ENCODE results near the gene CRYBA1.
A peak's percentile ranks its signal among the peaks of the same experiment; 100 is the strongest.
"Not testable (repeated sequence)": the region's sequence is repeated elsewhere in the genome, so short reads cannot be mapped to it uniquely, and the experiment has no call there.

Gene CRYBA1

GRCh38 chr17:29238133-29238850 is 8.4 kb upstream of the CRYBA1 start:
- DNase-seq (ENCODE audit: low read depth) = peak; percentile 67

GRCh38 chr17:29240477-29240876 is 6.2 kb upstream of the CRYBA1 start:
- DNase-seq (ENCODE audit: low read depth) = peak; percentile 34

- DNase-seq (ENCODE audit: low read depth) = peak; percentile 98
Measured at GRCh38 chr17:29240968-29241963, 5.4 kb upstream of the CRYBA1 start.

- DNase-seq (ENCODE audit: low read depth) = no peak
Measured at GRCh38 chr17:29242051-29242450, 4.6 kb upstream of the CRYBA1 start.

- DNase-seq (ENCODE audit: low read depth) = no peak
Measured at GRCh38 chr17:29242790-29243189, 3.9 kb upstream of the CRYBA1 start.

GRCh38 chr17:29243792-29244191 is 2.9 kb upstream of the CRYBA1 start:
- DNase-seq (ENCODE audit: low read depth) = peak; percentile 57

- DNase-seq (ENCODE audit: low read depth) = no peak
Measured at GRCh38 chr17:29245401-29245800, 1.3 kb upstream of the CRYBA1 start.

GRCh38 chr17:29247219-29247618 is 560 bp downstream of the CRYBA1 start:
- no peak for DNase-seq (ENCODE audit: low read depth)

GRCh38 chr17:29248845-29249244 is 2.2 kb downstream of the CRYBA1 start:
- no peak for DNase-seq (ENCODE audit: low read depth)

- peak; percentile 74 for DNase-seq (ENCODE audit: low read depth)
Measured at GRCh38 chr17:29250666-29251065, 4.0 kb downstream of the CRYBA1 start.

GRCh38 chr17:29251184-29251583 is 4.5 kb downstream of the CRYBA1 start:
- DNase-seq (ENCODE audit: low read depth) = no peak

GRCh38 chr17:29252101-29252791 is 5.6 kb downstream of the CRYBA1 start:
- peak; percentile 63 for DNase-seq (ENCODE audit: low read depth)

GRCh38 chr17:29253037-29253436 is 6.4 kb downstream of the CRYBA1 start:
- no peak for DNase-seq (ENCODE audit: low read depth)

GRCh38 chr17:29255926-29256522 is 9.4 kb downstream of the CRYBA1 start:
- DNase-seq (ENCODE audit: low read depth) = no peak

- no peak for DNase-seq (ENCODE audit: low read depth)
Measured at GRCh38 chr17:29256735-29257466, 10.2 kb downstream of the CRYBA1 start.

GRCh38 chr17:29257756-29258155 is 11.1 kb downstream of the CRYBA1 start:
- peak; percentile 59 for DNase-seq (ENCODE audit: low read depth)

GRCh38 chr17:29263916-29264315 is 17.3 kb downstream of the CRYBA1 start:
- DNase-seq (ENCODE audit: low read depth) = no peak

- not testable (repeated sequence) for DNase-seq (ENCODE audit: low read depth)
Measured at GRCh38 chr17:29271980-29272379, 25.3 kb downstream of the CRYBA1 start.

GRCh38 chr17:29273924-29274323 is 27.3 kb downstream of the CRYBA1 start:
- DNase-seq (ENCODE audit: low read depth) = no peak

GRCh38 chr17:29278692-29279091 is 32.0 kb downstream of the CRYBA1 start:
- no peak for DNase-seq (ENCODE audit: low read depth)

GRCh38 chr17:29279397-29280070 is 32.9 kb downstream of the CRYBA1 start:
- DNase-seq (ENCODE audit: low read depth) = no peak

All from iris pigment epithelial cell (primary cell).